Measurements from ENCODE around the gene MLEC. TPM values are rescaled to one million over a fixed set of nuclear protein-coding genes. Genes with fewer than 3 reads are reported as not detected.

MLEC gene
- total and polyA plus RNA-seq, 2 of the 13 experiments (the other 11 are each of a cell fraction or from before 2014, with no cell fraction given) = 49.8 to 156 TPM

GRCh38 chr12:120721866-120722265 lies 34.9 kb downstream of the MLEC start:
- FAIRE-seq = no peak
- in situ Hi-C loops (cut with HindIII; ENCODE audit: extremely low pct_ligation_motif_present, low pct_unique_long_range_greater_than_20kb) = no loop called here
- no peak for TF ChIP-seq NCOA5 (CRISPR knock-in tag; IDR thresholded peaks at IDR 0.05)
- TF ChIP-seq, protein P1, sequence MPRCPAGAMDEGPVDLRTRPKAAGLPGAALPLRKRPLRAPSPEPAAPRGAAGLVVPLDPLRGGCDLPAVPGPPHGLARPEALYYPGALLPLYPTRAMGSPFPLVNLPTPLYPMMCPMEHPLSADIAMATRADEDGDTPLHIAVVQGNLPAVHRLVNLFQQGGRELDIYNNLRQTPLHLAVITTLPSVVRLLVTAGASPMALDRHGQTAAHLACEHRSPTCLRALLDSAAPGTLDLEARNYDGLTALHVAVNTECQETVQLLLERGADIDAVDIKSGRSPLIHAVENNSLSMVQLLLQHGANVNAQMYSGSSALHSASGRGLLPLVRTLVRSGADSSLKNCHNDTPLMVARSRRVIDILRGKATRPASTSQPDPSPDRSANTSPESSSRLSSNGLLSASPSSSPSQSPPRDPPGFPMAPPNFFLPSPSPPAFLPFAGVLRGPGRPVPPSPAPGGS (CRISPR knock-in tag; IDR thresholded peaks at IDR 0.05) = no peak
- TF ChIP-seq ZNF343 (CRISPR knock-in tag; IDR thresholded peaks at IDR 0.05) = no peak
- no peak for TF ChIP-seq TMF1 (CRISPR knock-in tag; IDR thresholded peaks at IDR 0.05; ENCODE audit: low read depth)
- no peak for TF ChIP-seq AKAP8 (CRISPR knock-in tag; IDR thresholded peaks at IDR 0.05)
- no peak for TF ChIP-seq KDM2A (CRISPR knock-in tag; IDR thresholded peaks at IDR 0.05; ENCODE audit: borderline replicate concordance, low read depth)
- no peak for TF ChIP-seq HNRNPUL1 (IDR thresholded peaks at IDR 0.05; ENCODE audit: low read depth, low read length)
- no peak for TF ChIP-seq ZEB1 (IDR thresholded peaks at IDR 0.05; ENCODE audit: insufficient replicate concordance, low read depth)
- TF ChIP-seq ZNF274 (CRISPR knock-in tag; IDR thresholded peaks at IDR 0.05) = no peak
- no peak for TF ChIP-seq TFDP2 (CRISPR knock-in tag; IDR thresholded peaks at IDR 0.05)
- TF ChIP-seq ZNF605 (CRISPR knock-in tag; IDR thresholded peaks at IDR 0.05) = no peak
- no peak for TF ChIP-seq SP2 (CRISPR knock-in tag; IDR thresholded peaks at IDR 0.05)
- TF ChIP-seq NONO (IDR thresholded peaks at IDR 0.05) = no peak
- TF ChIP-seq NONO (CRISPR knock-in tag; conservative IDR thresholded peaks at IDR 0.05) = no peak
- TF ChIP-seq TCF12 (IDR thresholded peaks at IDR 0.05) = no peak
- TF ChIP-seq TCF12 (CRISPR knock-in tag; IDR thresholded peaks at IDR 0.05) = no peak
- no peak for TF ChIP-seq ZNF570 (CRISPR knock-in tag; IDR thresholded peaks at IDR 0.05; ENCODE audit: borderline replicate concordance)
- TF ChIP-seq SRSF9 (IDR thresholded peaks at IDR 0.05; ENCODE audit: borderline replicate concordance, insufficient read depth, low read depth, low read length, poor library complexity, severe bottlenecking) = no peak
- no peak for TF ChIP-seq ZNF557 (CRISPR knock-in tag; IDR thresholded peaks at IDR 0.05)
- TF ChIP-seq REL (CRISPR knock-in tag; conservative IDR thresholded peaks at IDR 0.05) = no peak

More at GRCh38 chr12:120721866-120722265, 34.9 kb downstream of the MLEC start:
- Histone ChIP-seq H3K4me1 (ENCODE audit: insufficient read depth, low read length) (peaks cover 38% of the 10 kb centered on the region), H3K4me2 (ENCODE audit: low read depth, low read length) (no peak overlapping the region), H3K36me3 (replicated peaks in 1 of 2; ENCODE audit: control insufficient read depth in 1 of 2, insufficient read depth in 2 of 2, low read length in 2 of 2) (peaks cover 7 to 44% of the 10 kb centered on the region in 2 experiments), H3K79me2 (ENCODE audit: insufficient read depth, low read length) (peaks cover 8% of the 10 kb centered on the region), H3K27ac (ENCODE audit: extremely low read length, insufficient read depth, low read length) (no peak overlapping the region), H3K9me3 (ENCODE audit: low read length) (no peaks in the 10 kb centered on the region), H3K4me3 (replicated peaks in 1 of 3; ENCODE audit: insufficient read depth in 1 of 3, low read depth in 2 of 3, low read length in 3 of 3) (no peak overlapping the region), H3K27me3 (ENCODE audit: control insufficient read depth in 1 of 2, insufficient read depth in 2 of 2, low read length in 2 of 2) (no peaks in the 10 kb centered on the region), H4K20me1 (ENCODE audit: insufficient read depth, low read length) (no peaks in the 10 kb centered on the region), H2AFZ (ENCODE audit: low read length) (no peak overlapping the region), H3K9ac (ENCODE audit: insufficient read depth, low read depth, low read length) (no peak overlapping the region)
- ATAC-seq (no peak), DNase-seq (ENCODE audit: low spot score) (no peak)
- intact Hi-C loops (cut with micrococcal nuclease; ENCODE audit: unreplicated experiment) = no loop called here
- BruUV-seq (replicated peaks) = no TSS peak
- ChIA-PET CTCF (ENCODE audit: low intra/inter-chr PET ratio, low total read pairs) (no interaction called here), POLR2A (no interaction called here)
- WGBS (ENCODE audit: low lambda C conversion rate) = 100% methylated on average over 3 of the region's 3 CpGs
